GM12874 (cell line): ENCODE results near the gene JMJD6.
A peak's percentile ranks its signal among the peaks of the same experiment; 100 is the strongest.

Experiments
- TF ChIP-seq, protein P1 (sequence below): IDR thresholded peaks from 2 replicates; pipeline ENCODE4 v1.5.1; 2011; ENCODE audit warnings: low read depth, mild to moderate bottlenecking, control low read depth, low read length, moderate library complexity; ENCODE audit not compliant: insufficient read depth

JMJD6 gene

DNA sequence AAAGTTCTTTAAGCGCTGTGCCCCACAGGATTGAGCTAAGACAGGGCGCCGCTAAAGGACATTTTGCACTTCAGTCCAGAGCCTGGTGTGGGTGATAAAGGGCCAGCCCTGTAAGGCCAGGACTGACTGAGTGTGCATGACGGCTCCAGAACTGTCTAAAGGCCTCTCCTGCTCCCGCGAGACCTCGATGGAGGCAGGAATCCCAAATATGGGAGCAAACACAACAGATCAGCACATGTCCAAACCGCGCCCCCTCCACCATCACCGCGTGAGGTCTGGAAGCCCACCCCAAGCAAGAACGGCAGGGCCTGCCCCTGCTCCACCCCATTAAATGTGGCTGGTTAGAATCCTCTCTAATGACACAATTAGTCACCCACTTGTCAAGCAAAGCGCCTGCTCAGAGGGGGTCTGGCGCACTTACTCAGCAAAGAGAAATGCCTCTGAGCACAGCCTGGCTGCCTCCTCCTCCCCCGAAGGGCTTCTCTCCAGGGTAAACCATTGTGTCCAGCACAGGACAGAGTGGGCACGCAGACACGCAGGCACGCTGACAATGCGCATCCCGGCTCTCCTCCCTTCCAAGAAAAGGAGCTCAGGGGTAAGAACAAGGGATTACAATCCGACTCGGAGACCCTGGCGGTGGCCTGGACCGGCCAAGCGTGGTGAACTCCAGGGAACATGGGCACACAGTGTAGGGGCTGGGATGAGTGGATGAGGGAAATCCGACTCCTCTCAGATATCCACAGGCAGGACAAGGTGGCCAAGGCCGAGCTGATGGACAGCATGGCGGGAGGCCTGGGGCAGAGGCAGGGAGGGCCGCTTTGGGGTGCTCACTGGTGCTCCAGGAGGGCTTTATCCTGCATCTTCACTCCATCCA, 17.1 kb downstream of the JMJD6 start:
- TF ChIP-seq, protein P1, sequence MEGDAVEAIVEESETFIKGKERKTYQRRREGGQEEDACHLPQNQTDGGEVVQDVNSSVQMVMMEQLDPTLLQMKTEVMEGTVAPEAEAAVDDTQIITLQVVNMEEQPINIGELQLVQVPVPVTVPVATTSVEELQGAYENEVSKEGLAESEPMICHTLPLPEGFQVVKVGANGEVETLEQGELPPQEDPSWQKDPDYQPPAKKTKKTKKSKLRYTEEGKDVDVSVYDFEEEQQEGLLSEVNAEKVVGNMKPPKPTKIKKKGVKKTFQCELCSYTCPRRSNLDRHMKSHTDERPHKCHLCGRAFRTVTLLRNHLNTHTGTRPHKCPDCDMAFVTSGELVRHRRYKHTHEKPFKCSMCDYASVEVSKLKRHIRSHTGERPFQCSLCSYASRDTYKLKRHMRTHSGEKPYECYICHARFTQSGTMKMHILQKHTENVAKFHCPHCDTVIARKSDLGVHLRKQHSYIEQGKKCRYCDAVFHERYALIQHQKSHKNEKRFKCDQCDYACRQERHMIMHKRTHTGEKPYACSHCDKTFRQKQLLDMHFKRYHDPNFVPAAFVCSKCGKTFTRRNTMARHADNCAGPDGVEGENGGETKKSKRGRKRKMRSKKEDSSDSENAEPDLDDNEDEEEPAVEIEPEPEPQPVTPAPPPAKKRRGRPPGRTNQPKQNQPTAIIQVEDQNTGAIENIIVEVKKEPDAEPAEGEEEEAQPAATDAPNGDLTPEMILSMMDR: no peak

- TF ChIP-seq, protein P1: 0 out of 2 replicates have a peak, but pooled peaks have one; percentile 11
Measured at GRCh38 chr17:76707985-76708807, 18.2 kb downstream of the JMJD6 start.

GRCh38 chr17:76706817-76707216, 19.6 kb downstream of the JMJD6 start:
- TF ChIP-seq, protein P1: no peak

DNA sequence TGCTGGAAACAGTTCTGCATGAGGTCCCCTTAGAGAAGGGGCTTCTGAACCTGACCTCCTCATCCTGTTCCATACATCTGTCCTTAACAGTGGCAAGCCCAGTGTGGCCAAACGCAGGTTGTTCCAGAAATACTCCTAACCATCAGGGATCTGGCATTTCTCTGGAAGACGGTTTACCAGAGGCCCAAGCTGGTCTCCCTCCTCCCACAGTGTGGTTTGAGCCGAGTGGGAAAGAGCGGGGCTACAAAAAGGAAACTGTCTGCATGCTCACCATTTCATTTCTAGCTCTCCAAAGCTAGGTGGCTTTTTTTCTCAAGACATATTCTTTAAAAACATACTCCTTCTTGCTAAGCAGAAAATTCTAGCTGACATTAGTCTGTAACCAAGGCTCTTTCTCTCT, 21.6 kb downstream of the JMJD6 start:
- TF ChIP-seq, protein P1: no peak

GRCh38 chr17:76702941-76703637, 23.3 kb downstream of the JMJD6 start:
- TF ChIP-seq, protein P1: no peak

DNA sequence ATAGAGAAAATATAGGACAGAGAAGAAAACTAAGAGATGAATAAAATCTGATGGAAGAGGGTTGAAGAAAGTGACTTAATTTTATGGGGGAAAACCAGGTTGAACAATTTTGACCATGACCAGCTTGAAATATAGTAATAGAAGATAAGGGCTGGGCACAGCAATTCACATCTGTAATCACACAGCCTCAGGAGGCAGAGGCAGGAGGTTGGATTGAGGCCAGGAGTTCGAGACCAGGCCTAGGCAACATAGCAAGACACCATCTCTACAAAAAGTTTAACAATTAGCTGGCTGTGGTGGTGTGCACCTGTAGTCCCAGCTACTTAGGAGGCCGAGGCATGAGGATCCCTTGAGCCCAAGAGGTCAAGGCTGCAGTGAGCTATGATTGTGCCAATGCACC, 24.3 kb downstream of the JMJD6 start:
- TF ChIP-seq, protein P1: no peak
